Effector memory CD4-positive, alpha-beta T cell (primary cell): Measurements from ENCODE around the gene SYNPR.

ENCODE experiments used
- DNase-seq, 3 donors: peaks; one replicate each; pipeline ENCODE4 v3.0.0-alpha.2; 2020
- H3K27ac ChIP-seq: 2 replicates; pipeline ENCODE4 v1.7.0; 2013; ENCODE audit warnings: mild to moderate bottlenecking, low read length, moderate library complexity; ENCODE audit not compliant: insufficient read depth, poor library complexity, severe bottlenecking
- H3K27me3 ChIP-seq: replicated peaks from 2 replicates; pipeline ENCODE4 v1.7.0; 2013; ENCODE audit warnings: mild to moderate bottlenecking, low read length; ENCODE audit not compliant: insufficient read depth, control insufficient read depth, poor library complexity, severe bottlenecking
- H3K36me3 ChIP-seq: 2 replicates; pipeline ENCODE4 v1.7.0; 2013; ENCODE audit warnings: mild to moderate bottlenecking, low read length, moderate library complexity; ENCODE audit not compliant: control insufficient read depth, insufficient read depth
- H3K4me1 ChIP-seq: 2 replicates; pipeline ENCODE4 v1.7.0; 2013; ENCODE audit warnings: low read length, mild to moderate bottlenecking; ENCODE audit not compliant: control insufficient read depth, insufficient read depth, poor library complexity, severe bottlenecking
- H3K4me3 ChIP-seq: 2 replicates; pipeline ENCODE4 v1.7.0; 2013; ENCODE audit warnings: low read length, low read depth, mild to moderate bottlenecking; ENCODE audit not compliant: insufficient read depth, poor library complexity, severe bottlenecking
- H3K9me3 ChIP-seq: 2 replicates; pipeline ENCODE4 v1.7.0; 2013; ENCODE audit warnings: mild to moderate bottlenecking, low read length, moderate library complexity; ENCODE audit not compliant: control insufficient read depth

SYNPR gene

DNA sequence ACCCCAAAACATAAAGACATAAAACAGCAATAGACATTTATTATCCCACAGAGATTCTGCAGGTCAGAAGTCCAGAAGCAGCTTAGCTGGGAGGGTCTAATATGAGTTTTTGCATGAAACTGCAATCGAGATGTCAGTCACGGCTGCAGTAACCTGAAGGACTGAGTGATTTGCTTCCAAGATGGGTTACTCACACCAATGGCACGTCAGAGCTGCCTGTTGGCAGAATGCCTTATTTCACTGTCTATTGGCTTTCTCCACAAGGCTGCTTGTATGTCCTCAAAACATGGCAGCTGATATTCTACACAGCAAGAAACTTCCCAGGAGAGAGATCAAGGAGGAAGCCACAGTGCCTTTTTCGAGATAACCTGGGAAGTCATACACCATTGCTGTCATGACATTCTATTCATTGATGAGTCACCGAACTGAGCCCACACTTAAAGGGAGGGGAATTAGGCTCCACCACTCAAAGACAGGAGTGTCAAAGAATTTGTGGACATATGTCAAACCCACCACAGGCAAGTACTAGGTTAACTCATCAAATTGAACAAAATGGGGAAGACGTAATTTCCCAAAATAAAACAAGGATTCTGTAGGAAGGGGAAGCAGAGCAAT is 122.2 kb downstream of the SYNPR start:
- no peak overlapping the region for H3K27ac ChIP-seq
- H3K27me3 ChIP-seq = no peaks in the 10 kb centered on the region
- H3K36me3 ChIP-seq = no peaks in the 10 kb centered on the region
- no peak for DNase-seq
- H3K9me3 ChIP-seq = no peaks in the 10 kb centered on the region
- H3K4me3 ChIP-seq = no peak overlapping the region
- H3K4me1 ChIP-seq = no peaks in the 10 kb centered on the region

DNA sequence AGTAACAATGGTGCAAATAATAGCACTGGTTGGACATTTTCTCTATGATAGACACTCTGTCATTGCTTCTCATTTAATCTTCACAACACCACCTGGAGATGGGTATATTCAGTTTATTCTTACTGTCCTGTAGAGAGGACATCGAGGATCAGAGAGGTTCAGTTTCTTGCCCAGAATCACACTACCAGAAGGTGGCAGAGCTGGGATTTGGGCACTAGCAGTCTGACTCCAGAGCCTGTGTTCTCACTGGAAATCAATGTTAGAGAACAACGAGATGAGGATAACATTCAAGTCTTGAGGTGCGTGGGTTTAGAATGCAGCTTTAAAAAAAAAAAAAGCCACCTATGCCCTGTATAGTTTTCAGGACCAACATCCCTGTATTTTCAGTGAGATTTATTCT is 127.8 kb downstream of the SYNPR start:
- H3K36me3 ChIP-seq = no peaks in the 10 kb centered on the region
- no peak for DNase-seq
- no peaks in the 10 kb centered on the region for H3K27me3 ChIP-seq
- no peaks in the 10 kb centered on the region for H3K4me1 ChIP-seq
- H3K9me3 ChIP-seq = no peaks in the 10 kb centered on the region
- no peak overlapping the region for H3K4me3 ChIP-seq
- H3K27ac ChIP-seq = no peak overlapping the region

DNA sequence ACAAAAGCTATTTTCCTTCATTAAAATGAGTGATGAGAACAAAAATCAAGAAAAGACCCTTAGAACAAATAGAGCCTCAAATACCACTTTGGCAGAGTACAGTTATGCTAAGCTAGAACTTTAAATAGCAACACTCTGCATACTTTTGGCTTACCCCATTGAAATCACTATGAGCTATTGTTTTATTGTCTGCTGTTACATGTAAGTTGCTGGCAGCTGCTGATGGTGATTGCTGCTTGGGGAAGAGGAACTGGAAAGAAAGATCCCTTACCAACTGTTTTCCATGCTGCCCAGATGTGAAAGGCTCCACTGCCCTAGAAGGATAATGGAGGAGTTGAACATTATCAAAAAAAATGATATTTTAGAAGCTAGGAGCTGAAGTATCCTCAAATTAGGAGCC is 135.4 kb downstream of the SYNPR start:
- Histone ChIP-seq H3K4me1 (no peaks in the 10 kb centered on the region), H3K36me3 (no peaks in the 10 kb centered on the region)
- no peak for DNase-seq

DNA sequence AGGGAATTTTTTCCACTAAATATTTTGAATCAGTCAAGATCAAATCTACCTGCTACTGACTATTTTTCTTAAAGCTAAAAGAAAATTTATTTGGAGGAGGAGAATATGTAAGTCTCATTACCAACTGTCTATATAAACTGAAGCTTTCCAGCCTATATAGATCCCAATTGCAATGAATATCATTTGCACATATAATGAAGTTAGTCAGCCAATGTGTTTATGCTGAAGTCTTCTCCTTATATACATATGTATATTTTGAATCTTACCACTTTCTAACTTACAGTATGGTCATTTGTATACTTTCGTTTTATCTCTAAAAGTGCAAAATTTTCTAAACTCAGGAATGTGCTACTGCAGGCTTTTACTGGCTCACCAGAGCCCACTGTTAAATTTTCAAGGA is 136.5 kb downstream of the SYNPR start:
- Histone ChIP-seq H3K36me3 (no peaks in the 10 kb centered on the region), H3K4me1 (no peaks in the 10 kb centered on the region), H3K27me3 (no peaks in the 10 kb centered on the region), H3K4me3 (no peak overlapping the region), H3K9me3 (no peaks in the 10 kb centered on the region), H3K27ac (no peak overlapping the region)
- no peak for DNase-seq

More for the DNA sequence above, 135.4 kb downstream of the SYNPR start:
- Histone ChIP-seq H3K27me3 (no peaks in the 10 kb centered on the region), H3K4me3 (no peak overlapping the region), H3K9me3 (no peaks in the 10 kb centered on the region), H3K27ac (no peak overlapping the region)

DNA sequence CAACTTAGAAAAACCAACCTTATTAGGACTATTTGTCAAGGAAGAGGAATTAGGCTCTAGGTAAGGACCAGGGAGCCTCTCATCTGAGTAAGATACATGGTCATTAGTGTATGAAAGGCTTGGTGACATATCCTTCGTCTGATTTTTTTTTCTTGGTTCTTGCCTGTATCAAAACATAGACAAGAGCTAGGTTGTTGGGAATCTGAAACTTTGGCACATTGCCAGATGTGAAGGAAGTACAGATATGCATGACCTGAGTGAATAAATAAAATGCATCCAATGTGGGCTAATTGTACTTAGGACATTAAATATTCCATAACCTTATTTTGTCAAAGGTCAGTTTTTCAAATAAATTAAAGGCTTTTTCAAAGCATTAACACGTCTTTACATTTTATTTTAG is 151.8 kb downstream of the SYNPR start:
- H3K36me3 ChIP-seq = no peaks in the 10 kb centered on the region
- no peaks in the 10 kb centered on the region for H3K27me3 ChIP-seq
- no peaks in the 10 kb centered on the region for H3K9me3 ChIP-seq
- no peak for DNase-seq
- H3K27ac ChIP-seq = no peak overlapping the region
- no peaks in the 10 kb centered on the region for H3K4me1 ChIP-seq
- no peak overlapping the region for H3K4me3 ChIP-seq

DNA sequence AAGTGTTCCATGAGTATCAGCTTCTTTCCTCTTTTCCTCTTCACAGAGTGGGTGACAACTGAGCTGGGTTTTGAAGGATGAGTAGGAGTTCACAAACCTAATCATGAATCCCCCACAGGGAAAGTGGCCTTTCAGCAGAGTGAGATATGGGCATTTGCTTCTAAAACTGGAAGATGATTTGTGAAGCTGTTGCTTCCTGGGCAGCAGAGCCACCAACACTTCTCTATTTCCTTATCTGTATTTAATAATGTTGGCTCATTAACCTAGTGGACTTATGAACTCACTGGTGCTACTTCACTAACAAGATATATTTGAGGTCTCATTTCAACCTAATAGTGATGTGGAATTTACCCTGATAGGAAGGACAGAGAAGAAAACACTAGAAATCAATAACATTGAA is 152.8 kb downstream of the SYNPR start:
- H3K27me3 ChIP-seq = no peaks in the 10 kb centered on the region
- DNase-seq = no peak
- H3K9me3 ChIP-seq = no peaks in the 10 kb centered on the region
- no peak overlapping the region for H3K4me3 ChIP-seq
- H3K4me1 ChIP-seq = no peaks in the 10 kb centered on the region
- H3K27ac ChIP-seq = no peak overlapping the region
- no peaks in the 10 kb centered on the region for H3K36me3 ChIP-seq

DNA sequence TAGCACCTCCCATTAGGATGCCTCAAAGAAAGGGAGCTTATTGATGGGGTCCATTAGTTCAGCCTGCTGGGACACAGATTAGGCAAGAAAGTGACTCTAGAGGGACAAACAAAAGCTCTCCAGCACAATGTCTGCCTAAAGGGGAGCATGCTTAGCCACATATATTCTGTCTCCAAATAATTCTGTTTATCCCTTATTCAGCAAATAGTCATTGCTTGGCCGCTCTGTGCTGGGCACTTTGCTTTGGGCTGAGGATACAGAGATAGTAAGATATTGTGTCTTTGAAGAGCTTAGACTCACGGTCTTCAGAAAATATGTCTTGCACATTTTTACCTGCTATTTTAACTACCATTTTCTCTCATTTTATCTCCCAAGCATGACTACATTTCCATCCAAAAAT is 159.8 kb downstream of the SYNPR start:
- H3K4me1 ChIP-seq = no peaks in the 10 kb centered on the region
- no peak for DNase-seq
- H3K4me3 ChIP-seq = no peak overlapping the region
- no peak overlapping the region for H3K27ac ChIP-seq
- no peaks in the 10 kb centered on the region for H3K36me3 ChIP-seq
- no peaks in the 10 kb centered on the region for H3K9me3 ChIP-seq
- H3K27me3 ChIP-seq = no peaks in the 10 kb centered on the region

DNA sequence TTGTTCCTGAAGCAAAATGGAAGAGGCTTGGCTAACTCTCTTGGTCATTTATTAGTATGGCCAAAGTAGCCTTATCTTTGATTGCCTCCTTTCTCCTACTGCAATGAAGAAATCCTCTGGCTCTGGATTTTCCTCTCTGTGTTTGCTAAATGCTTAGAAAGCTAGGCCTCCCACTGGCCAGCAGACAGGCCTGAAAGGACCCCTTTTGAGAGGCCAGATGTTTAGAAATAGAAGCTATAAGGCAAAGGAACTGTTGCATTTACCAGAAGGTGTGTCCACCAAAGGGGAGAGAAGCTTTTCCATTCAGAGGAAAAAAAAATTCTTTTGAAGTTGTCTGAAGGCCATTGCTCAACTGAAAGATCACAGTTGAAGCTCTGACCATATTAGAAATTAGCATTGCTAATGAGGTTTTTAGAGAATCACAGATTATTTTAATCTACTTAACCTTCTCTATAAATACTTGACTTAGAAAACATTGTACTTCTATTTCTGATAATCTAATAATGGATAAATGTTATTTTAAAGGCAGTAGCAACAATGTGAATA is 160.8 kb downstream of the SYNPR start:
- Histone ChIP-seq H3K4me1 (no peaks in the 10 kb centered on the region), H3K4me3 (no peak overlapping the region), H3K27ac (no peak overlapping the region), H3K36me3 (no peaks in the 10 kb centered on the region), H3K9me3 (no peaks in the 10 kb centered on the region), H3K27me3 (no peaks in the 10 kb centered on the region)
- no peak for DNase-seq

DNA sequence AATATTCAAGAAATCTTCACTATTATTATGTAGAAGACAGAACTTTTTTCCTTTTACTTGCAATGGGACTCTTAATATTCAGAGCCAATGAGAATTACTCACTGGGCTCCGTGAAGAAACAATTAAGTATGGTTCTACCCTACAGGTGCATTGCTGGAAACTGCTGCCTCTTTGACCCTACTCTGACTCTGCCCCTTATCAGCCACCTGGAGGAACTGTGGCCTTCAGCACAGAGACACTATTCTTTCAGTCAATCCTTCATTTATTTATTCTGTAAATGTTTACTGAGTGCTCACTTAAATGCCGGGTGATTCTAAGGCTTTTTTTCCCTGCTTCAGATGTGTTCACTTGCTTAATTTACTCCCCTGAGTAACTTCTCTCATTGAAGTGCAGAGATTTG is 163.2 kb downstream of the SYNPR start:
- H3K27me3 ChIP-seq = no peaks in the 10 kb centered on the region
- no peaks in the 10 kb centered on the region for H3K9me3 ChIP-seq
- no peaks in the 10 kb centered on the region for H3K4me1 ChIP-seq
- H3K4me3 ChIP-seq = no peak overlapping the region
- DNase-seq = no peak
- no peaks in the 10 kb centered on the region for H3K36me3 ChIP-seq
- H3K27ac ChIP-seq = no peak overlapping the region

DNA sequence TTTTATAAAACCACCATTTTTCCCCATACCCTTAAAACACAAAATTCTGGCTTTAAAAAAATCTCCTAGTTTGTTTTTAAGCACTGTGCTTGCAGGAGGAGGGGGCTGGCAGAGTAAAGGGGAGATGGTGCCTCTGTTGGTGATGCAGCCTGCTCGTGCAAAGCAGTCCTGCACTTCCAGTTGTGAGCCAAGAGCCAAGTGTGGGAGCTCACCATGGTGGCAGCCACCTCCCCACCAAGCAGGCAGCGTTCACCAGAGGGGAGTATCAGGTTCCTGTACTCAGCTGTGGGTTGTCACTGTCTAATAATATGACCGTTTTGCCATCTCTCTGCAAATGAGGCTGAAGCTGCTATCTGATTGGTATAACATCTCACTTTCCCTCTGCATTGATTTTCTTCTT is 164.8 kb downstream of the SYNPR start:
- H3K4me3 ChIP-seq = no peak overlapping the region
- no peaks in the 10 kb centered on the region for H3K36me3 ChIP-seq
- no peak for DNase-seq
- H3K4me1 ChIP-seq = no peaks in the 10 kb centered on the region
- no peaks in the 10 kb centered on the region for H3K27me3 ChIP-seq
- H3K27ac ChIP-seq = no peak overlapping the region
- H3K9me3 ChIP-seq = no peaks in the 10 kb centered on the region
